Parathyroid adenoma (tissue), 2 donors: ENCODE measurements around the gene C16orf96.
"Not testable (repeated sequence)": the region's sequence is repeated elsewhere in the genome, so short reads cannot be mapped to it uniquely, and the experiment has no call there.

ENCODE experiments used
- H2AFZ ChIP-seq: fragments of 300-600 bp; sonication (generic); one replicate; pipeline ENCODE4 v1.7.0; 2017; ENCODE audit warnings: antibody characterized with exemption, mild to moderate bottlenecking
- H3K27ac ChIP-seq: fragments of 300-600 bp; sonication (generic); one replicate; pipeline ENCODE4 v1.7.0; 2017
- H3K27me3 ChIP-seq: fragments of 300-600 bp; sonication (generic); one replicate; pipeline ENCODE4 v1.7.0; 2017; ENCODE audit warnings: low read length; ENCODE audit not compliant: control insufficient read depth, insufficient read depth
- H3K36me3 ChIP-seq: fragments of 300-600 bp; sonication (generic); one replicate; pipeline ENCODE4 v1.7.0; 2017; ENCODE audit warnings: low read length; ENCODE audit not compliant: control insufficient read depth, insufficient read depth
- H3K4me1 ChIP-seq: fragments of 300-600 bp; sonication (generic); one replicate; pipeline ENCODE4 v1.7.0; 2017; ENCODE audit warnings: control low read depth
- H3K4me2 ChIP-seq: fragments of 300-600 bp; sonication (generic); one replicate; pipeline ENCODE4 v1.7.0; 2017; ENCODE audit warnings: low read length
- H3K4me3 ChIP-seq: fragments of 300-600 bp; sonication (generic); one replicate; pipeline ENCODE4 v1.7.0; 2017; ENCODE audit warnings: low read depth, low read length
- H3K79me2 ChIP-seq: fragments of 300-600 bp; sonication (generic); one replicate; pipeline ENCODE4 v1.7.0; 2017; ENCODE audit warnings: control low read depth
- H3K9ac ChIP-seq: fragments of 300-600 bp; sonication (generic); one replicate; pipeline ENCODE4 v1.7.0; 2017; ENCODE audit warnings: mild to moderate bottlenecking
- H3K9me3 ChIP-seq: fragments of 300-600 bp; sonication (generic); one replicate; pipeline ENCODE4 v1.7.0; 2017; ENCODE audit warnings: low read length; ENCODE audit not compliant: control insufficient read depth
- TF ChIP-seq, protein P1 (sequence below): fragments of 300-600 bp; sonication (generic); IDR thresholded peaks from one replicate; pipeline ENCODE4 v1.7.0; 2017; ENCODE audit warnings: antibody characterized with exemption, mild to moderate bottlenecking
- donor health status: primary hyperparathyroidism.

C16orf96 gene

DNA sequence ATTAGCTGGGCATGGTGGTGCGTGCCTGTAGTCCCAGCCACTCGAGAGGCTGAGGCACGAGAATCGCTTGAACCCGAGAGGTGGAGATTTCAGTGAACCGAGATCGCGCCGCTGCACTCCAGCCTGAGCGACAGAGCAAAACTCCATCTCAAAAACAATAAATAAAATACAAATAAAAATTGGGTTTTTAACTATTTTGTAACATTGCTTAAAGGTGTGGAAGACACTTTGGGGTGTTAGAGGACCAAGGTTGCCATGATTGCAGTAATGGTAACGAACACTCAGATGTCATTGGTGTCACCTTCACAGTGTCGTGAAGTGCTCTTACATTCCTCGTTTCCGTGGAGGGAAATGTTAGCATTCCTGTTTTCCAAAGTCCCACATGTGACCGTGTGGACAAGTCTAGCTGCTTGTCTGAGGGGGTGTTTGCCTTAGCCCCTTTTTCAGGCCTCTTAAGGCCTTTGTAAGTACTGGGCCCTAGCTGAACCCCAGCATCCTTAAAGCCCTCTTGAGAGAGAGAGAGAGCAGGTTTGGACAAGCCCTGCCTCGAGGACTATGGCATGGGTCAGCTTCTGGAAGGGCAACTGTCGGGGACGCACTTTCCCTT lies 8.6 kb downstream of the C16orf96 start:
- Histone ChIP-seq H3K27ac (no peak overlapping the region), H3K79me2 (no peaks in the 10 kb centered on the region), H3K9me3 (no peaks in the 10 kb centered on the region), H2AFZ (no peak overlapping the region), H3K4me2 (no peak overlapping the region), H3K4me1 (no peaks in the 10 kb centered on the region), H3K4me3 (no peak overlapping the region), H3K27me3 (no peaks in the 10 kb centered on the region), H3K36me3 (no peaks in the 10 kb centered on the region), H3K9ac (no peak overlapping the region)
- TF ChIP-seq, protein P1, sequence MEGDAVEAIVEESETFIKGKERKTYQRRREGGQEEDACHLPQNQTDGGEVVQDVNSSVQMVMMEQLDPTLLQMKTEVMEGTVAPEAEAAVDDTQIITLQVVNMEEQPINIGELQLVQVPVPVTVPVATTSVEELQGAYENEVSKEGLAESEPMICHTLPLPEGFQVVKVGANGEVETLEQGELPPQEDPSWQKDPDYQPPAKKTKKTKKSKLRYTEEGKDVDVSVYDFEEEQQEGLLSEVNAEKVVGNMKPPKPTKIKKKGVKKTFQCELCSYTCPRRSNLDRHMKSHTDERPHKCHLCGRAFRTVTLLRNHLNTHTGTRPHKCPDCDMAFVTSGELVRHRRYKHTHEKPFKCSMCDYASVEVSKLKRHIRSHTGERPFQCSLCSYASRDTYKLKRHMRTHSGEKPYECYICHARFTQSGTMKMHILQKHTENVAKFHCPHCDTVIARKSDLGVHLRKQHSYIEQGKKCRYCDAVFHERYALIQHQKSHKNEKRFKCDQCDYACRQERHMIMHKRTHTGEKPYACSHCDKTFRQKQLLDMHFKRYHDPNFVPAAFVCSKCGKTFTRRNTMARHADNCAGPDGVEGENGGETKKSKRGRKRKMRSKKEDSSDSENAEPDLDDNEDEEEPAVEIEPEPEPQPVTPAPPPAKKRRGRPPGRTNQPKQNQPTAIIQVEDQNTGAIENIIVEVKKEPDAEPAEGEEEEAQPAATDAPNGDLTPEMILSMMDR: no peak

DNA sequence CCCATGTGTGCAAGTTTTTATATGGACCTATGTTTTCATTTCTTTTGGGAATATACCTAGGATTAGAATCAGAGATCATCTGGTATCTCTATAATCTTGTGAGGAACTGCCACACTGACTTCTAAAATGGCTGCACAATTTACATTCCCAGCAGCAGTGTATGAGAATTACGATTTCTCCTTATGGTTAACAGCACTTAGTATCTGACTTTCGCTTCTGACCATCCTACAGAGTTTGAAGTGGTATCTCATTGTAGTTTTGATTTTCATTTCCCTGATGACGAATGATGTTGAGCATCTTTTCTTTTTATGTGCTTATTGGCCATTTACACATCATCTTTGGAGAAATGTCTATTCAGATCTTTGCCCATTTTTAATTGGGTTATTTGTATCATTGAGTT lies 10.0 kb downstream of the C16orf96 start:
- no peak overlapping the region for H3K4me2 ChIP-seq
- H2AFZ ChIP-seq: no peak overlapping the region
- no peak overlapping the region for H3K27ac ChIP-seq
- TF ChIP-seq, protein P1: no peak
- no peak overlapping the region for H3K4me3 ChIP-seq
- H3K9me3 ChIP-seq: no peaks in the 10 kb centered on the region
- H3K79me2 ChIP-seq: no peaks in the 10 kb centered on the region
- H3K36me3 ChIP-seq: no peaks in the 10 kb centered on the region
- H3K4me1 ChIP-seq: no peaks in the 10 kb centered on the region
- no peaks in the 10 kb centered on the region for H3K27me3 ChIP-seq
- no peak overlapping the region for H3K9ac ChIP-seq

DNA sequence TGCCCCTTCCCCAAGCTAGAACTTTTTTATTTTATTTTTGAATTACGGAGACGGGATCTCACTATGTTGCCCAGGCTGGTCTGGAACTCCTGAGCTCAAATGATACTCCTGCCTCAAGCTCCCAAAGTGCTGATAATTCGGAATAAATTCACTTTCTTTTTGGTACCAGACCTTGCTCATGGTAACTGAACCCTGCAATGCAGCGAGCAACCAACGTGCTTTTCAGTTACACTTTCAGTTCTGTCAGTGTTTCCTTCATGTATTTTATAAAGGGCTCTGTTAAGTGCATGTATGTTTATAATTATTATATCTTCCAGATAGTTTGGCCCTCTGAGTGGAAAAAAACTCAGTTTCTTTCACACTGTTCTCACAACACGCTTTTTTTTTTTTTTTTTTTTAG lies 13.9 kb downstream of the C16orf96 start:
- Histone ChIP-seq H3K36me3 (no peaks in the 10 kb centered on the region), H3K4me2 (no peak overlapping the region), H3K4me3 (no peak overlapping the region), H3K79me2 (no peaks in the 10 kb centered on the region), H3K4me1 (no peaks in the 10 kb centered on the region), H3K27ac (no peak overlapping the region), H3K27me3 (no peaks in the 10 kb centered on the region), H3K9ac (no peak overlapping the region), H2AFZ (no peak overlapping the region), H3K9me3 (no peaks in the 10 kb centered on the region)
- TF ChIP-seq, protein P1: no peak

DNA sequence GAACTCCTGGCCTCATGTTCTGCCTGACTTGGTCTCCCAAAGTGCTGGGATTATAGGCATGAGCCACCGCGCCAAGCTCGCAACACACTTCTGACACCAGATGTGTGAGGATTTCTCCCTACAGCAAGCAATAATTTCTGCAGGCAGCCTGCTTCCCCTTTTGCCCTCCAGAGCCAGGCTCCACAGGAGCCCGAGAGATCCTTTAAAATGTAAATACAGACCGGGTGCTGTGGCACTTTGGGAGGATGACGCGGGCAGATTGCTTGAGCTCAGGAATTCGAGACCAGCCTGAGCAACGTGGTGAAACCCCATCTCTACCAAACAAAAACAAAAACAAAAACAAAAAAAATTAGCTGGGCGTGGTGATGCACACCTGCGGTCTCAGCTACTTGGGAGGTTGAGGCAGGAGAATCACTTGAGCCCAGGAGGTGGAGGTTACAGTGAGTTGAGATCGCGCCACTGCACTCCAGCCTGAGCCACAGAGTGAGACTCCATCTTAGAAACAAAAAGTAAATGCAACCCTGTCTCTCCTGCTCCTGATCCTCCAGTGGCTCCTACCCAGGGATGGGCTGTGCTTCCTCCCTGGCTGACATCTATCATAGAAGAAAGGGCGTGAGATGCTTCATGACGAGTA lies 14.7 kb downstream of the C16orf96 start:
- H3K9me3 ChIP-seq: no peaks in the 10 kb centered on the region
- TF ChIP-seq, protein P1: no peak
- H3K36me3 ChIP-seq: no peaks in the 10 kb centered on the region
- H3K4me3 ChIP-seq: no peak overlapping the region
- no peak overlapping the region for H3K4me2 ChIP-seq
- no peak overlapping the region for H2AFZ ChIP-seq
- no peaks in the 10 kb centered on the region for H3K27me3 ChIP-seq
- no peaks in the 10 kb centered on the region for H3K4me1 ChIP-seq
- no peaks in the 10 kb centered on the region for H3K79me2 ChIP-seq
- H3K9ac ChIP-seq: no peak overlapping the region
- H3K27ac ChIP-seq: no peak overlapping the region

DNA sequence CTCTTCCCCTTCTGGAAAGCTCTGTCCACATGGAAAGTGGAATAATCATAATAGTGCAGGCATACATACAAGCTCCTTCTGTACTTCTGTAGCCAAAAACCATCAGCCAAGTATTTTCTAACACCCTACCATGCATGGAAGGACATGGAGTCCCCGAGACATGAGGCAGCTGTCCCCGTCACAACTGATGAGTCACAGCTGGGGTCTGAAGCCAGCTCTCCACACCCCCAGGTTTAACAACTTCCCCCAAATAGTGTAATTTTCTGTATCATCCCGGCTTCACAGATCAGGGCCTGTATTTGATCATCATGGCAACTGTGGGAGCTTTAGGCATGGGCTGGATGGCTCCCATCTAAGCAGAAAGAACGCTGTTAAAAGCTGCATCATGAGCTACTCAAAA lies 16.6 kb downstream of the C16orf96 start:
- Histone ChIP-seq H3K4me3 (no peak overlapping the region), H3K27ac (no peak overlapping the region), H2AFZ (no peak overlapping the region), H3K36me3 (no peaks in the 10 kb centered on the region), H3K4me2 (no peak overlapping the region), H3K9ac (no peak overlapping the region), H3K4me1 (no peaks in the 10 kb centered on the region), H3K27me3 (no peaks in the 10 kb centered on the region), H3K9me3 (no peaks in the 10 kb centered on the region), H3K79me2 (no peaks in the 10 kb centered on the region)
- TF ChIP-seq, protein P1: no peak

DNA sequence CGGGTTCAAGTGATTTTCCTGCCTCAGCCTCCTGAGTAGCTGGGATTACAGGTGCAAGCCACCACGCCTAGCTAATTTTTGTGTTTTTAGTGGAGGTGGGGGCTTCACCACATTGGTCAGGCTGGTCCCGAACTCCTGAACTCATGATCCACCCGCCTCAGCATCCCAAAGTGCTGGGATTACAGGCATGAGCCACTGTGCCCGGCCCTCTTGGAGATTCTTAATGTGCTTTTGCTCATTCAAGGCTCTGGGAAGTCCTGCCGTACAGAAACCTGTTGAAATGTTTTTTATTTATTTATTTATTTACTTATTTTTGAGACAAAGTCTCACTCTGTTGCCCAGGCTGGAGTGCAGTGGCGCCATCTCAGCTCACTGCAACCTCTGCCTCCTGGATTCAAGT lies 17.8 kb downstream of the C16orf96 start:
- not testable (repeated sequence) for H3K27me3 ChIP-seq, H3K79me2 ChIP-seq, H3K4me1 ChIP-seq, H3K4me3 ChIP-seq, H3K36me3 ChIP-seq, H3K27ac ChIP-seq, H3K9ac ChIP-seq, H3K9me3 ChIP-seq, H3K4me2 ChIP-seq, H2AFZ ChIP-seq
